Parathyroid adenoma (tissue), 2 donors: ENCODE measurements around the gene PRXL2A.

ENCODE experiments used
- H2AFZ ChIP-seq: fragments of 300-600 bp; sonication (generic); one replicate; pipeline ENCODE4 v1.7.0; 2017; ENCODE audit warnings: antibody characterized with exemption, mild to moderate bottlenecking
- H3K27ac ChIP-seq: fragments of 300-600 bp; sonication (generic); one replicate; pipeline ENCODE4 v1.7.0; 2017
- H3K27me3 ChIP-seq: fragments of 300-600 bp; sonication (generic); one replicate; pipeline ENCODE4 v1.7.0; 2017; ENCODE audit warnings: low read length; ENCODE audit not compliant: control insufficient read depth, insufficient read depth
- H3K36me3 ChIP-seq: fragments of 300-600 bp; sonication (generic); one replicate; pipeline ENCODE4 v1.7.0; 2017; ENCODE audit warnings: low read length; ENCODE audit not compliant: control insufficient read depth, insufficient read depth
- H3K4me1 ChIP-seq: fragments of 300-600 bp; sonication (generic); one replicate; pipeline ENCODE4 v1.7.0; 2017; ENCODE audit warnings: control low read depth
- H3K4me2 ChIP-seq: fragments of 300-600 bp; sonication (generic); one replicate; pipeline ENCODE4 v1.7.0; 2017; ENCODE audit warnings: low read length
- H3K4me3 ChIP-seq: fragments of 300-600 bp; sonication (generic); one replicate; pipeline ENCODE4 v1.7.0; 2017; ENCODE audit warnings: low read depth, low read length
- H3K79me2 ChIP-seq: fragments of 300-600 bp; sonication (generic); one replicate; pipeline ENCODE4 v1.7.0; 2017; ENCODE audit warnings: control low read depth
- H3K9ac ChIP-seq: fragments of 300-600 bp; sonication (generic); one replicate; pipeline ENCODE4 v1.7.0; 2017; ENCODE audit warnings: mild to moderate bottlenecking
- H3K9me3 ChIP-seq: fragments of 300-600 bp; sonication (generic); one replicate; pipeline ENCODE4 v1.7.0; 2017; ENCODE audit warnings: low read length; ENCODE audit not compliant: control insufficient read depth
- CTCF ChIP-seq: fragments of 300-600 bp; sonication (generic); IDR thresholded peaks from one replicate; pipeline ENCODE4 v1.7.0; 2017; ENCODE audit warnings: antibody characterized with exemption, mild to moderate bottlenecking
- donor health status: primary hyperparathyroidism.

The PRXL2A gene

GRCh38 chr10:80453842-80454512 lies 45.6 kb downstream of the PRXL2A start, which contains the start of gene TSPAN14:
Gene TSPAN14 (plus strand): TSS chr10:80454310. CDS start chr10:80489234, 34,924 bp downstream.
- H3K9me3 ChIP-seq: no peaks in the 10 kb centered on the region
- peak within 1 kb of the TSS; percentile 60 for H3K4me3 ChIP-seq
- no peaks in the 10 kb centered on the region for H3K36me3 ChIP-seq
- peak within 1 kb of the TSS; percentile 73 for H3K9ac ChIP-seq
- no peaks in the 10 kb centered on the region for H3K27me3 ChIP-seq
- TF ChIP-seq CTCF: no peak
- peaks cover 29% of the 10 kb centered on the region for H3K4me1 ChIP-seq
- H3K79me2 ChIP-seq: peaks cover 41% of the 10 kb centered on the region
- H3K27ac ChIP-seq: peak within 1 kb of the TSS; percentile 90
- peak within 1 kb of the TSS; percentile 91 for H2AFZ ChIP-seq
- H3K4me2 ChIP-seq: peak within 1 kb of the TSS; percentile 84

- Histone ChIP-seq H3K36me3 (no peaks in the 10 kb centered on the region), H3K4me2 (peak overlapping the region; percentile 84), H3K79me2 (peaks cover 49% of the 10 kb centered on the region), H3K9ac (peak overlapping the region; percentile 73), H3K27ac (peak overlapping the region; percentile 90), H3K27me3 (no peaks in the 10 kb centered on the region), H2AFZ (peak overlapping the region; percentile 91), H3K4me1 (peaks cover 37% of the 10 kb centered on the region), H3K4me3 (peak overlapping the region; percentile 60), H3K9me3 (no peaks in the 10 kb centered on the region)
- no peak for TF ChIP-seq CTCF
These were observed 46.4 kb downstream of the PRXL2A start for GRCh38 chr10:80454513-80455460.

GRCh38 chr10:80455461-80456349 lies 47.4 kb downstream of the PRXL2A start:
- Histone ChIP-seq H3K9ac (peak overlapping the region; percentile 73), H3K4me1 (peaks cover 46% of the 10 kb centered on the region), H3K27me3 (no peaks in the 10 kb centered on the region), H3K36me3 (no peaks in the 10 kb centered on the region), H3K79me2 (peaks cover 50% of the 10 kb centered on the region), H3K4me3 (peak overlapping the region; percentile 60), H3K27ac (peak overlapping the region; percentile 90), H3K4me2 (peak overlapping the region; percentile 84), H2AFZ (peak overlapping the region; percentile 91), H3K9me3 (no peaks in the 10 kb centered on the region)
- TF ChIP-seq CTCF: no peak

- Histone ChIP-seq H3K79me2 (peaks cover 54% of the 10 kb centered on the region), H3K4me2 (peak overlapping the region; percentile 31), H3K27ac (peak overlapping the region; percentile 92), H3K27me3 (no peaks in the 10 kb centered on the region), H3K9me3 (no peaks in the 10 kb centered on the region), H2AFZ (no peak overlapping the region), H3K4me3 (peak overlapping the region; percentile 14), H3K36me3 (no peaks in the 10 kb centered on the region), H3K4me1 (peaks cover 65% of the 10 kb centered on the region), H3K9ac (no peak overlapping the region)
- peak; percentile 16 for TF ChIP-seq CTCF
These were observed 49.4 kb downstream of the PRXL2A start for GRCh38 chr10:80457554-80458262.
